ENCODE measurements around the gene APBB2. TPM values are rescaled to one million over a fixed set of nuclear protein-coding genes. Genes with fewer than 3 reads are reported as not detected.
"Not testable (repeated sequence)": the region's sequence is repeated elsewhere in the genome, so short reads cannot be mapped to it uniquely, and the experiment has no call there.

APBB2 gene
- total RNA-seq, 2 donors from 2014 or later: 17.4 to 56.6 TPM

GRCh38 chr4:41148931-41149330 lies 65.4 kb downstream of the APBB2 start:
- Histone ChIP-seq H3K36me3 (no peaks in the 10 kb centered on the region), H3K27ac (no peak overlapping the region), H3K4me3 (no peak overlapping the region), H3K9me3 (no peaks in the 10 kb centered on the region), H3K27me3 (replicated peaks; ENCODE audit: insufficient read depth) (no peaks in the 10 kb centered on the region), H3K4me1 (replicated peaks) (peaks cover 4% of the 10 kb centered on the region)
- intact Hi-C loops (cut with DNase I): no loop called here
- 80% methylated on average over 4 of the region's 4 CpGs for WGBS
- TF ChIP-seq CTCF (IDR thresholded peaks at IDR 0.05) (no peak), POLR2A (IDR thresholded peaks at IDR 0.05) (no peak), POLR2AphosphoS5 (IDR thresholded peaks at IDR 0.05) (no peak)
- no peak for DNase-seq (ENCODE audit: low spot score)

- WGBS: 93% methylated on average over 4 of the region's 4 CpGs
- Histone ChIP-seq H3K4me3 (no peak overlapping the region), H3K4me1 (replicated peaks) (peaks cover 4% of the 10 kb centered on the region), H3K9me3 (no peaks in the 10 kb centered on the region), H3K27me3 (replicated peaks; ENCODE audit: insufficient read depth) (no peaks in the 10 kb centered on the region), H3K27ac (no peak overlapping the region), H3K36me3 (no peaks in the 10 kb centered on the region)
- TF ChIP-seq POLR2A (IDR thresholded peaks at IDR 0.05) (no peak), CTCF (IDR thresholded peaks at IDR 0.05) (no peak), POLR2AphosphoS5 (IDR thresholded peaks at IDR 0.05) (no peak)
- no peak for DNase-seq (ENCODE audit: low spot score)
- intact Hi-C loops (cut with DNase I): no loop called here
Measured at GRCh38 chr4:41148292-41148691, 66.0 kb downstream of the APBB2 start.

GRCh38 chr4:41147570-41147969 lies 66.8 kb downstream of the APBB2 start:
- H3K27me3 ChIP-seq (replicated peaks; ENCODE audit: insufficient read depth); H3K4me1 ChIP-seq (replicated peaks); H3K27ac ChIP-seq; DNase-seq (ENCODE audit: low spot score); intact Hi-C loops (cut with DNase I); H3K36me3 ChIP-seq; H3K4me3 ChIP-seq; H3K9me3 ChIP-seq: not testable (repeated sequence)
- WGBS: 97% methylated on average over 3 of the region's 3 CpGs

- no peak overlapping the region for H3K27ac ChIP-seq
- intact Hi-C loops (cut with DNase I): no loop called here
- 42% methylated on average over 14 of the region's 14 CpGs for WGBS
- H3K27me3 ChIP-seq (replicated peaks; ENCODE audit: insufficient read depth): no peaks in the 10 kb centered on the region
- no peak overlapping the region for H3K4me3 ChIP-seq
- no peaks in the 10 kb centered on the region for H3K36me3 ChIP-seq
- no peak for TF ChIP-seq POLR2AphosphoS5 (IDR thresholded peaks at IDR 0.05)
- TF ChIP-seq CTCF (IDR thresholded peaks at IDR 0.05): no peak
- no peak for TF ChIP-seq POLR2A (IDR thresholded peaks at IDR 0.05)
- H3K4me1 ChIP-seq (replicated peaks): peaks cover 4% of the 10 kb centered on the region
- DNase-seq (ENCODE audit: low spot score): peak; percentile 21
- H3K9me3 ChIP-seq: no peaks in the 10 kb centered on the region
Measured at GRCh38 chr4:41146716-41147506, 67.4 kb downstream of the APBB2 start.

GRCh38 chr4:41146196-41146595 lies 68.1 kb downstream of the APBB2 start:
- Histone ChIP-seq H3K27me3 (replicated peaks; ENCODE audit: insufficient read depth) (no peaks in the 10 kb centered on the region), H3K4me3 (no peak overlapping the region), H3K27ac (no peak overlapping the region), H3K4me1 (replicated peaks) (peaks cover 4% of the 10 kb centered on the region), H3K36me3 (no peaks in the 10 kb centered on the region), H3K9me3 (no peaks in the 10 kb centered on the region)
- intact Hi-C loops (cut with DNase I): no loop called here
- WGBS: 92% methylated on average over 5 of the region's 5 CpGs
- DNase-seq (ENCODE audit: low spot score): no peak
- TF ChIP-seq POLR2A (IDR thresholded peaks at IDR 0.05) (no peak), POLR2AphosphoS5 (IDR thresholded peaks at IDR 0.05) (no peak), CTCF (IDR thresholded peaks at IDR 0.05) (no peak)

Data from prostate gland (tissue), 2 donors.